ENCODE measurements around the gene RNF114.
"Not testable (repeated sequence)": the region's sequence is repeated elsewhere in the genome, so short reads cannot be mapped to it uniquely, and the experiment has no call there.

RNF114 gene

DNA sequence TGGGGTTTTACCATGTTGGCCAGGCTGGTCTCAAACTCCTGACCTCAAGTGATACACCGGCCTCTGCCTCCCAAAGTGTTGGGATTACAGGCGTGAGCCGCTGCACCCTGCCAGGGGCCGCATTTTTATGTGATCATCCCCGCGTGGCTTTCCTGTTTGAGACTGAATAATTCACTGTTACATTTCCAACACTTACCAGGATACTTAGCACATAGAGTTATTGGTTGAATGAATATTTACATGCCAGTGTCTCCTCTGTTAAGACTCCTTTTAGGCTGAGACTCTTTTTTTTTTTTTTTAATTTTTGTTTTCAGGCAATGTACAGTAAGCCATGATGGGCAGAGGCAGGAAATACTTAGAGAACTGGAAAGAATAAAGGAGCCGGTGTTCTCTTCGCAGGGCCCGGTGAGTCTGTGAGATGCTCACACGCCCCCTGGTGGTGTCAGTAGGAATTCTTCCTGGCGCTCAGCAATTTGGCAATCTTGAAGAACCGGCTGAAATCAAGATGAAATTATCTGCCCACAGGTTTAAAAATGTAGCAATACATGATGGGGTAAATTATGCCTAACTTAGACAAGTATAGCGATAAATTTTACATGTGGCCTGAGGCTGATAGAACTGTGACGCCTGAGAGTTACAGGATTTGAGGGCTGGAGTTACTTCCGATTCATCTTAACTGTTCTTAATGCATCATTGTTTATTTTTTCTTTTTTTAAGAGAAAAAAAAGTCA, 7.6 kb upstream of the RNF114 start:
- DNase-seq: no peak

DNA sequence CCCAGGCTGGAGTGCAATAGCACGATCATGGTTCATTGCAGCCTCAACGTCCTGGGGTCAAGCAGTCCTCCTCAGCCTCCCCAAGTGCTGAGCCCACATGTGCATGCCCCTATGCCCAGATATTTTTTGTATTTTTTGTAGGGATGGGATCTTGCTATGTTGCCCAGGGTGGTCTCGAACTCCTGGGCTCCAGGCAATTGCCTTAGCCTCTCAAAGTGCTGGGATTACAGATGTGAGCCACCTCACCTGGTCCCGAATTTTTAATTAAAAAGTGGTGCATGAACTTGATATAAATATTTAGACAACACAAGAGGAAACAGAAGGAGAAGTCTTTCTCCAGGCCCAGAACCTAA, 7.1 kb upstream of the RNF114 start:
- DNase-seq: no peak

DNA sequence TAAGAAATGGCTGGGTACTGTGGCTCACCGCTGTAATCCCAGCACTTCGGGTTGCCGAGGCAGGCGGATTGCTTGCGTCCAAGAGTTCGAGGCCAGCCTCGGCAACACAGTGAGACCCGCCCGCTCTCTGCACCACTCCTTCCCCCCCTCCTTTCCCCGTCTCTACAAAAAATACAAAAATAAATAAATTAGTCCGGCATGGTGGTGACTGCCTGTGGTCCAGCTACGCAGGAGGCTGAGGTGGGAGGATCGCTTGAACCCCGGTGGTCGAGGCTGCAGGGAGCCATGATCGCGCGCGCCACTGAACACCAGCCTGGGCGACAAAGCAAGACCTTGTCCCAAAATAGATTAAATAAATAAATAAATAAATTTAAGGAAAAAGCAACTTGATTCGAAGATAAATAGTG, 448 bp upstream of the RNF114 start:
- DNase-seq: no peak

DNA sequence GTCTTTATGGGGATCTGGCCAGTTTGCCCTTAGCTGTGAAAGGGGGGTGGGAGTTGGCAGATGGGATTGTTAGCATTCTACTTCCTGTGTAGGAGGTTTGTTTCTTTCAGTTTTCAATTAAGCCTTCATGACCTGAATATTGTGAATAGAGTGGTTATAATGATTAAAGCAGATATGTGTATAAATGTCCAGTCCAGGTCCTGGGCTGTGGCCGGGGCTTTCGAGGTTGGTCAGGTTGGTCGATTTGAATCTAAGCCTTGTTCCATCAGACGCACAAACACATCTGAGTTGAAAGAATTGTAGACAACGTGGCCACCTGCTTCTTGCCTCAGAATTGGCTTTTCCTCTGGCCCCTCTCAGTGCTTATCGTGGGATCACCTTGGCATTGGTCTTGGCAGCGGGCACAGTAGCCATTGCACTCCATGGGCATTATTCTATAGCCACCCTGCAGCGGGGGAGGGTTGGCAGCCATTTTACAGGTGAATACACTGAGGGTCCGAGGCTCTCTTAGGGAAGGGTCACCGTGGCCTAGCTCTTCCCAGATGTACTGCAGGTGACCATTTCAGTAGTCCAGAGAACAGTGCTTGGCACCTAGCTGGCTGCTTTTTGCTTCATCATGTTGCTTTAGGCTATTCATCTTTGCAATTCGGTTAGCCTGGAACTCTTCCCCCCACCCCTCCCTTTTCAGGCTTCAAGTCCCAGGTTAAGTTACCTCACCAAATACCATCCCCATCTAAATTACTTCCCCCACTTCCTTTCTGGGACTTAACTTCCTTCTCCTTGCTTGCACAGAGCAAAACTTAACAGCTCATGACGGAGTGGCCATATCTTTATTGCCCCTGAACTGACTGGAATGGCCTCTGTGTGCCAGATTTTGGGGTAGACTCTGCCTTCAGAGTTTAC, 1.1 kb downstream of the RNF114 start:
- DNase-seq: no peak

DNA sequence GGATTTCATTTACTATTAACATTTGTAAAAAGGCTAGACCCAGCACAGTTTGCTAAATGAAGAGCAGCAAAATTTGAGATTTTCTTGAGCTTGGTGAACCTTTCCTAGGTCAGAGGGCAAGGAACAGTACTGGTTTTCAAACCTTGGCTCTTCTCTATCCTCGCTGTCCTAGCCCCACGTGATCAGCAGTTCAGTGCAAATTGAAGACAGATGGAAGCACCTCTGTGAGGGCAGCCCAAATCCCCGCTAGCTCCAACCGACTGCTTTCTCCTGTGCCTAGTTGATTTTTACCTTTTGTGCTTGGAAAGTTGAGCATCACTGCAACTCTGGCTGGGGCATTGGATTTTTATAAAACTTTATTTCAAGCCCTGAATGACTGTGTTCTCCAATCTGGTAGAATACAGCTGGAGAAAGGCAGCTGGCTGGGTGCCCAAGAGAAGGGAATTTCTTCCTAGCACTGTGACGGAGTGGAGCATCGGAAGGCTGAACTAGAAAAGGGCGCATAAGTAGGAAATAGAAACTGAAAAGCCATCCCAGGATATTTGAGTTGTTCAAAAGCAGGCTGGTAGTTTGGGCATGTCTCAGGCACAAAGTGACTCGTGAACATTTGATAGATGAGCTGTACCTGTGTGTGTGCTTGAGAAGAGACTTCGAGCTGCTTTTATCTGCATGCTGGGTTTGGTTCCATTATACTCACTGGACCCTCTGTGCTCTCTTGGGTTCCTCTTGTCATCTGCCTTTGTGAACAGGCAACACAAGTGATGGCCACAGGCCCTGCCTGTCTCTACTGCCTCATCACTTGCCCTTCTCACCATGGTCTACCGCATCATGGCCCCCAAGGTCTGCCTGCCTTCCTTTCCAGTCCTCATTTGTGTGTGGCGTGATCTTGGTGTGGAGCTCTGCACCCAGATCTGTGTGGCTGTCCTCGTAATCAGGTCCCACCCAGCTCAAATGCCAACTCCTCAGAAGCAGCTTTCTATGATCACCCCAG, 2.3 kb downstream of the RNF114 start:
- no peak for DNase-seq

DNA sequence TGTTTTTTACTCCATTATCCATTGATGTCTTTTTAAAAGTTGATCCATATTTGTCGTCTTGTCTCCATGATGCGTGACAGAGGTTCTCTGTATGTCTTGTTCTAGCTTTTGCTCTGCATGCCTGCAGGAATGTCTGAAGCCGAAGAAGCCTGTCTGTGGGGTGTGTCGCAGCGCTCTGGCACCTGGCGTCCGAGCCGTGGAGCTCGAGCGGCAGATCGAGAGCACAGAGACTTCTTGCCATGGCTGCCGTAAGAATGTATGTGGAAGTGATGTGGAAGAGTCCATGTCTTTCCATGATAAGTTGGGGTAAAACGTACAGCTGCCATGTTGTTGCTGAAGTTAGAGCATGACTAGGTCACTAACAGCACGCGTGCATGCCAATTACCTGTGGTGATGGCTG, 5.3 kb downstream of the RNF114 start:
- DNase-seq: no peak

DNA sequence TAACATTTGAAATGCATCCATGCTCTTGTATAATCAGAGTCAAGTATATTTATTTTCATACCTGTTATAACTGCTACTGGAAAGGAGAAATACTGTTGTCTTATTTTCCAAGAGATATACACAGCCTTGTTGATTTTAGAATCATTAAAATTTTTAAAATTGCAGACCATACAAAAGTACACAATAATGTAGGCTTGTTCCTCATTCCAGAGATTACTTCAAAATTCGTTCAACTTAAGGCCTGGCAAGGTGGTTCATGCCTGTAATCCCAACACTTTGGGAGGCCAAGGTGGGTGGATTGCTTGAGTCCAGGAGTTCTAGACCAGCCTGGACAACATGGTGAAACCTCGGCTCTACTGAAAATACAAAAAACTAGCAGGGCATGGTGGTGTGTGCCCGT, 6.1 kb downstream of the RNF114 start:
- DNase-seq: no peak

DNA sequence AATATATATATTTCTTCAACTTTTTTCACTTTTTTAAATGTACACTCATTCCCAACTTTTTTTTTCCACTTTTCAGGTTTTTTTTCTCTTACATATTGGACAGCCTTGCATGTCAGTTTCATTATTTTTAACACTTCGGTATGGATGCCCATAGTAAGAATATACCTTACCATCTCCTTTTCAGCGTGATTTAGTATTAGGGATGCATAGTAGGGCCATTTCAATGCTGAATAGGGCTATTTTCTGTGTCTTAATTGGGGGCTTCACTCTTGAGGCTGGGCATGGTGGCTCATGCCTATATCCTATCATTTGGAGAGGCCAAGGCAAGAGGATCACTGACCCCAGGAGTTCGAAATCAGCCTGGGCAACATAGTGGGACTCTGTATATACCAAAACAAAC, 6.7 kb downstream of the RNF114 start:
- no peak for DNase-seq

DNA sequence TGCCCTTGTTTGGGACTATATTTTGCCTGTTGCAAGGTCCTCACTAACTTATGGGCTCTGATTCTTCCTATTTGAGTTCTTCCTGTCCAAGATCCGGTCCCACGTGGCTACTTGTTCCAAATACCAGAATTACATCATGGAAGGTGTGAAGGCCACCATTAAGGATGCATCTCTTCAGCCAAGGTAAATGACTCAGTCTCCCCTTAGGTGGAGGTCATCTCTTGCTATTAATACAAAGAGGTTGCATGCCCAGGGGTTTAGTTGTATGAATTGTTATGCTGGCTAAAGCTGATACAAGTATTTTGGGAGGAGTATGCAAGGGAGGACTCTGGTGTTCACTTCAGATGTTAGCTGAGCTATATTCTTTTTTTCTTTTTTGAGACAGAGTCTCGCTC, 9.1 kb downstream of the RNF114 start:
- no peak for DNase-seq

DNA sequence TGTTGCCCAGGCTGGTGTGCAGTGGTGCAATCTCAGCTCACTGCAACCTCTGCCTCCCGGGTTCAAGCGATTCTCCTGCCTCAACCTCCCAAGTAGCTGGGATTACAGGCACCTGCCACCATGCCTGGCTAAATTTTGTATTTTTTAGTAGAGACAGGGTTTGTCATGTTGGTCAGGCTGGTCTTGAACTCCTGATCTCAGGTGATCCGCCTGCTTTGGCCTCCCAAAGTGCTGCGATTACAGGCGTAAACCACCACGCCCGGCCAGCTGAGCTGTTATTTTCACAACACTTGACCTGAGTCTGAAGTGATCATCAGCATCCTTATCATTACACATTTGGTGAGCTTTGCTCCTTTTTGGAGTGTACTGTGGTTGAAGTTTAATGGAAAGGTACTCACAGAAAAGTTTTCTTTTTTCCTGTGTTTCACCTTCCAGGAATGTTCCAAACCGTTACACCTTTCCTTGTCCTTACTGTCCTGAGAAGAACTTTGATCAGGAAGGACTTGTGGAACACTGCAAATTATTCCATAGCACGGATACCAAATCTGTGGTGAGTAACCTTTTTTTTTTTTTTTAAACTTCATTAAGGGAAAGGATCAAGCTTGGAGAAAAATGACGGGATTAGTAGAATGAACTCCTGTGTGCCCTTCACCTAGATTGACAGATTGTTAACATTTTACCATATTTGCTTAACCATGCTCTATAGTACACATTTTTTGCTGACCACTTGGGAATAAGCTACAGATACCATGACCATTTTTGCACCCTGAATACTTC, 9.7 kb downstream of the RNF114 start:
- no peak for DNase-seq

DNA sequence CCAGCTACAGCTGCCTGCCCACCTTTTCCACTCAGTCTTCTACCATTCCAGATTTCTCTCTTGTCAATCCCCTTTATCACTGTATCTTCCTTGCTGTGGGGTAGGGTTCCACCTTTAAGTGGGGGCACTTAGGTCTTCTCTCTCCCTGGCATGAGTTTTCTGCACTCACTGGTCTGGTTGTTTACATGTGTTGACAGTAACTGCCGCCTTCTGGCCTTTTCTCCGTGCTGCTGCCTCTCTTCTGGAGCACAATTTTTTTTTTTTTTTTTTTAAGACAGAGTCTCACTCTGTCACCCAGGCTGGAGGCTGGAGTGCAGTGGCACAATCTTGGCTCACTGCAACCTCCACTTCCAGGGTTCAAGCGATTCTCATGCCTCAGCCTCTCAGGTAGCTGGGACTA, 12.0 kb downstream of the RNF114 start:
- no peak for DNase-seq

DNA sequence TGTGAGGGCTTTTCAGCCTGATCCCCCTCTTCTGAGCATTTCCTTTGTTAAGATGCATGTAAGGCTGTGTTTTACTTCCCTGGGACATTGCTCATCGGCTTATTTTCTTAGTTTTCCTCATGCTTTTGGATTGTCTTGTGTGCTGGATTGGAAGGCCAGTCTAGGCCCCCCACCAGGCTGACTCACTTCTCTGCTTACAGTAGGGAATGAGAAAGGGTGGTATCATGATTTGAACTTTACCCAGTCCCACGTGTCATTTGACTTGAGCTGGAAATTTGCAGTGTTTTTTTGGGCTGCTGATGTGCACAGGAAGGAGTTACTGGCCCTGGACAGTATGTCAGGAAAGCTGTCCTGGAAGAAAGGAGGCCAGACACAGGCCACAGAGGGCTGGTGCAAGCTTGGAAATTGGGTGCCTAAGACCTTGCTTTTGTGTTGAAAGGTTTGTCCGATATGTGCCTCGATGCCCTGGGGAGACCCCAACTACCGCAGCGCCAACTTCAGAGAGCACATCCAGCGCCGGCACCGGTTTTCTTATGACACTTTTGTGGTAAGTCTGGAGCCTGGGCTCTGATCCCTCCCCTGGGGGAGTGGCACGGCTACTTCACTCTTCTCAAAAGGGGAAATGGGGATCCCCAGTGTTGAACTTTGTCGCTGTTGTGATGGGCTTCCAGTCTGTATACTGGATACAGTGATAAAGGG, 12.8 kb downstream of the RNF114 start:
- no peak for DNase-seq

DNA sequence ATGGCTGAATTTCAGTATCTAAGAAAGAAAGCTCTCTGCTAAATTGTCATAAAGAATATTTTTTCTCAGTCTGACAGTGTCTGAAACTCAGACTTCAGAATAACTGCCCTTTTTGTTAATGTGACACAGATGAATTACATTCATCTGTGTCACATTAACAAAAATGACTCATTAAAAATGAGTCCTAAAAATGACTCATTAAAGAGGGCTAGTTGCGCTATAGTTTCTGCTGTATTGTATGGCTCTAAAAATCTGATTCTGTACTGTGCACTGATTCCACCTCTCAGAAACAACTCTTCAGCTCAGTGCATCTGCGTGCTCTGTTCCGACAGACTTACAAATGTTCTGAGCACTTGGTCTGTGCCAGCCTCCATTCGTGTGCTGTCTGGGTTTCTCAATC, 15.0 kb downstream of the RNF114 start:
- DNase-seq: no peak

DNA sequence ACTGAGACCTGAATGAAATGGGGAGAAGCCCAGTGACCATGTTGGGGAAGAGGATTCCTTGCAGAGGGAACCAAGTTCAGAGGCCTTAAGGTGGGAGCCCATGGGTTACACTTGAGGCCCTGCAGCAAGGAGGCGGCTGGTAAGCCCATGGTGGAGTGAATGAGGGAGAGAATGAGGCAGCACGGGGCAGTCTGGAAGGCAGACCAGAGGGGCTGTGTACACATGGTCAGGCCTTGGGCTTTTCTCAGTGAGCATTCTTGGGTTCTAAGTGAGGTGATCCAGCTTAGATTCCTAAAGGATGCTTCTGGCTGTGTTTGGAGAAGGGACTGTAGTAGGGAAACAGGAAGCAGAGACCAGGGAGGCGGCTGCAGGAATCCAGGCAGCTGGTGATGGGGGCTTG, 19.0 kb downstream of the RNF114 start:
- DNase-seq: no peak

DNA sequence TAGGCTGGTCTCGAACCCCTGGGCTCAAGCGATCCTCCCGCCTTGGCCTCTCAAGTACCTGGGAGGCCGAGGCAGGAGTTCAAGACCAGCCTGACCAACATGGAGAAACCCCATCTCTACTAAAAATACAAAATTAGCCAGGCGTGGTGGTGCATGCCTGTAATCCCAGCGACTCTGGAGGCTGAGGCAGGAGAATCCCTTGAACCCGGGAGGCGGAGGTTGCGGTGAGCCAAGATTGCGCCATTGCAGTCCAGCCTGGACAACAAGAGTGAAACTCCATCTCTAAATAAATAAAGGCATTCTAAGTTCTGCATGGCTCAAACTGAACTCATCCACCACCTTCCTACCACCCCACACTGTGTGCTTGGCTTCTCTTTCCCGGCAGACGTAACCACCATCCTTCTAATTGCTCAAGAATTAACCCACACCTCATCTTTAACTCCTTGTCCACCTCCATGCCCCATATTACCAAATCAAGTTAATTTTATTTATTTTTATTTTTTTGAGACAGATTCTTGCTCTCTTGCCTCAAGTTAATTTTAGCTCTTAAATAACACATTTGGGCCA, 19.7 kb downstream of the RNF114 start:
- DNase-seq: not testable (repeated sequence)

DNA sequence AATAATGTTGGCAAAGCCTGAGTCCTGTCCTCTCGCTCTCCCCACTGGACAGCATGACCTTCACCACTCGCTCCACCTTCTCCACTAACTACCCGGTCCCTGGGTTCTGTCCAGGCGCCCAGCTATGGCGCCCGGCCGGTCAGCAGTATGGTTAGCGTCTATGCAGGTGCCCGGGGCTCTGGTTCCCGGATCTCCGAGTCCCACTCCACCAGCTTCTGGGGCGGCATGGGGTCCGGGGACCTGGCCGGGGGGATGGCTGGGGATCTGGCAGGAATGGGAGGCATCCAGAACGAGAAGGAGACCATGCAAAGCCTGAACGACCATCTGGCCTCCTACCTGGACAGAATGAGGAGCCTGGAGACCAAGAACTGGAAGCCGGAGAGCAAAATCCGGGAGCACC, 20.5 kb downstream of the RNF114 start:
- DNase-seq: no peak

DNA sequence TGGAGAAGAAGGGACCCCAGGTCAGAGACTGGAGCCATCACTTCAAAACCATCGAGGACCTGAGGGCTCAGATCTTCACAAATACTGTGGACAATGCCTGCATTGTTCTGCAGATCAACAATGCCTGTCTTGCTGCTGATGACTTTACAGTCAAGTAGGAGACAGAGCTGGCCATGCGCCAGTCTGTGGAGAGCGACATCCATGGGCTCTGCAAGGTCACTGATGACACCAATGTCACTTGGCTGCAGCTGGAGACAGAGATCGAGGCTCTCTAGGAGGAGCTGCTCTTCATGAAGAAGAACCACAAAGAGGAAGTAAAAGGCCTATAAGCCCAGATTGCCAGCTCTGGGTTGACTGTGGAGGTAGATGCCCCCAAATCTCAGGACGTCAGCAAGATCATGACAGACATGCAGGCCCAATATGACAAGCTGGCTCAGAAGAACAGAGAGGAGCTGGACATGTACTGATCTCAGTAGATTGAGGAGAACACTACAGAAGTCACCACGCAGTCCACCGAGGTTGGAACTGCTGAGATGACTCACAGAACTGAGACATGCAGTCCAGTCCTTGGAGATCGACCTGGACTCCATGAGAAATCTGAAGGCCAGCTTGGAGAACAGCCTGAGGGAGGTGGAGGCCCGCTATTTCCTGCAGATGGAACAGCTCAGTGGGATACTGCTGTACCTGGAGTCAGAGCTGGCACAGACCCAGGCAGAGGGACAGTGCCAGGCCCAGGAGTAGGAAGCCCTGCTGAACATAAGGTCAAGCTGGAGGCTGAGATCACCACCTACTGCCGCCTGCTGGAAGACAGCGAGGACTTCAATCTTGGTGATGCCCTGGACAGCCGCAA, 21.1 kb downstream of the RNF114 start:
- DNase-seq: not testable (repeated sequence)

DNA sequence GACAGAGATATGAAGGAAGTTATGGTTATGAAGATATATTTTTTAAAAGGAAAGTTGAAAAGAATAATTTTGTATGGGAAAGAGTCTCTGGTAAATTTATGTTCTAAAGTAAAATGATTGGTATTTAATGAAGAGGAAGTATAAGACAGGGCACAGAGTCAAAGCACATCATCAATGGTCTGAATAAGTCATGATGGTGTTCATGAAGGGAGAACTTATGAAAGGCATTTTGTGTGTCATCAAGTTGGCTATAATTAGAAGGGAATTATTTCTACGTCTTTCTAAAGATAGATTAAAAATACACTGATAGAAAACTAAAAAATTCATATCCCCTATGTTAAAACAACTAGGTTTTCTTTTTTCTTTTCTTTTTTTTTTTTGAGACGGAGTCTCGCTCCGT, 25.2 kb downstream of the RNF114 start:
- DNase-seq: no peak

DNA sequence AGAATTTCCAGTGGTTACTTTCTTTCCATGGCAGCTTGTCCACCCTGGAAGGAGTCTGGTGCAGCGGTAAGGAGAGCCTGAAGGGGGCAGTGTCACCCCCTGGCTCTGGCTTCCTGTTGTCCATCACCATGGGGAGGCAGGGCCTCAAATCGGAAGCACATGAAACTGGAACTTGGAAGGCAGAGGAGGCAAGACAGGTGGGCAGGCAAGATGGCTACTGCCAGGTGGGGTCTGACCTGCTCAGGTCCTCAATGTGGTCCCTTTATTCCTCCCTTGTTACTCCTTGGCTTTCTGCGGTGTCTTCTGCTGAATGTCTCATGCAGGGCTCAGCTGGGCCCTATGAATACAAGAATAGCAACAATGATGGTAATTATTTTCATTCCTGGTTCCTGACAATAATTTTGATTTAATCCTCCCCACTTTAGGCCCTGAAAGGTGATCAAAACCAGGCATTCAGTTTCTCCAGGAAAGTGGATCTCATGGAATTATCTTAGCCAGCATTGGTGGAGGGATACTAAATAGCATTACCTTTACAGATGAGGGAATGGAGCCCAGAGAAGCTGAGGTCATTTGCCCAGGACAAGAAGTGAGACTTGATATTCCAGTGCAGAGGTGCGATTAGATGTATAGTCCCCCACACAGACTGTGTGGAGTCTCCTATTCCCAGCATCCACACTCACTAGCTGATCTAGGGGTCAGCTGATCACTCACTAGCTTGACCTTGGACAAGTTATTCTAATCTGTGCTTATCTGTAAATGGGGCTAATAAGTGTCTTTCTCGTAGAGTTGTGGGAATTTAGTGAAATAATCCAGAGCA, 29.0 kb downstream of the RNF114 start:
- no peak for DNase-seq
